ENCODE measurements around the gene TUBD1. TPM values are rescaled to one million over a fixed set of nuclear protein-coding genes. Genes with fewer than 3 reads are reported as not detected.

Gene TUBD1
- total and polyA plus RNA-seq, 2 of the 13 experiments (the other 11 are each of a cell fraction or from before 2014, with no cell fraction given) = 18.2 to 25.9 TPM

GRCh38 chr17:59846394-59847165 lies 46.2 kb downstream of the TUBD1 start (continued):
- TF ChIP-seq NFAT5 (CRISPR knock-in tag; IDR thresholded peaks at IDR 0.05) (0 out of 2 replicates have a peak, but pooled peaks have one; percentile 55), ZNF816 (CRISPR knock-in tag; IDR thresholded peaks at IDR 0.05; ENCODE audit: borderline replicate concordance) (no peak), KLF11 (CRISPR knock-in tag; IDR thresholded peaks at IDR 0.05) (0 out of 2 replicates have a peak, but pooled peaks have one; percentile 23), ZNF790 (CRISPR knock-in tag; IDR thresholded peaks at IDR 0.05; ENCODE audit: borderline replicate concordance) (no peak), ZBTB7B (CRISPR knock-in tag; IDR thresholded peaks at IDR 0.05) (peak; percentile 99), ZBTB26 (CRISPR knock-in tag; IDR thresholded peaks at IDR 0.05; ENCODE audit: borderline replicate concordance) (0 out of 2 replicates have a peak, but pooled peaks have one; percentile 11), ZUFSP (CRISPR knock-in tag; IDR thresholded peaks at IDR 0.05; ENCODE audit: borderline replicate concordance) (no peak), DNMT3B (CRISPR knock-in tag; conservative IDR thresholded peaks at IDR 0.05) (peak; percentile 85), RERE (CRISPR knock-in tag; IDR thresholded peaks at IDR 0.05; ENCODE audit: low read depth) (peak; percentile 82), MTF2 (CRISPR knock-in tag; IDR thresholded peaks at IDR 0.05; ENCODE audit: borderline replicate concordance) (no peak), JUND (CRISPR knock-in tag; IDR thresholded peaks at IDR 0.05) (no peak), PATZ1 (CRISPR knock-in tag; IDR thresholded peaks at IDR 0.05) (peak; percentile 87)
